ENCODE results near the gene CIRBP.

GRCh38 chr19:1263188-1263587 lies 5.9 kb upstream of the CIRBP start:
- TF ChIP-seq, protein P1, sequence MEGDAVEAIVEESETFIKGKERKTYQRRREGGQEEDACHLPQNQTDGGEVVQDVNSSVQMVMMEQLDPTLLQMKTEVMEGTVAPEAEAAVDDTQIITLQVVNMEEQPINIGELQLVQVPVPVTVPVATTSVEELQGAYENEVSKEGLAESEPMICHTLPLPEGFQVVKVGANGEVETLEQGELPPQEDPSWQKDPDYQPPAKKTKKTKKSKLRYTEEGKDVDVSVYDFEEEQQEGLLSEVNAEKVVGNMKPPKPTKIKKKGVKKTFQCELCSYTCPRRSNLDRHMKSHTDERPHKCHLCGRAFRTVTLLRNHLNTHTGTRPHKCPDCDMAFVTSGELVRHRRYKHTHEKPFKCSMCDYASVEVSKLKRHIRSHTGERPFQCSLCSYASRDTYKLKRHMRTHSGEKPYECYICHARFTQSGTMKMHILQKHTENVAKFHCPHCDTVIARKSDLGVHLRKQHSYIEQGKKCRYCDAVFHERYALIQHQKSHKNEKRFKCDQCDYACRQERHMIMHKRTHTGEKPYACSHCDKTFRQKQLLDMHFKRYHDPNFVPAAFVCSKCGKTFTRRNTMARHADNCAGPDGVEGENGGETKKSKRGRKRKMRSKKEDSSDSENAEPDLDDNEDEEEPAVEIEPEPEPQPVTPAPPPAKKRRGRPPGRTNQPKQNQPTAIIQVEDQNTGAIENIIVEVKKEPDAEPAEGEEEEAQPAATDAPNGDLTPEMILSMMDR (IDR thresholded peaks at IDR 0.05) = no peak
- TF ChIP-seq EP300 (IDR thresholded peaks at IDR 0.05; ENCODE audit: borderline replicate concordance in 1 of 2, low read depth in 1 of 2, low read length in 1 of 2) (no peak), RXRA (IDR thresholded peaks at IDR 0.05; ENCODE audit: borderline replicate concordance, low read depth) (no peak), JUND (IDR thresholded peaks at IDR 0.05) (no peak), EZH2phosphoT487 (IDR thresholded peaks at IDR 0.05; ENCODE audit: borderline replicate concordance, low read depth) (no peak), GATA2 (CRISPR knock-in tag; IDR thresholded peaks at IDR 0.05) (no peak), MXI1 (IDR thresholded peaks at IDR 0.05; ENCODE audit: low read depth, low read length) (no peak)
